Transverse colon (tissue), 4 donors: ENCODE measurements around the gene OLFML3. TPM values are rescaled to one million over a fixed set of nuclear protein-coding genes. Genes with fewer than 3 reads are reported as not detected.

Source experiments
- DNase-seq: peaks from one replicate; pipeline ENCODE4 v3.0.0-alpha.2; 2019
- H3K27ac ChIP-seq, 4 donors: fragments of 200-600 bp; sonication (generic); 2 replicates each; pipeline ENCODE4 v1.5.1; 2016 to 2018; ENCODE audit warnings: inconsistent platforms in 4 of 4
- H3K27me3 ChIP-seq: fragments of 200-600 bp; sonication (generic); 2 replicates; pipeline ENCODE4 v1.5.1; 2017; ENCODE audit warnings: inconsistent platforms
- H3K36me3 ChIP-seq, 4 donors: fragments of 200-600 bp; sonication (generic); 2 replicates each; pipeline ENCODE4 v1.5.1; 2017 to 2019; ENCODE audit warnings: inconsistent platforms in 4 of 4
- H3K4me1 ChIP-seq, 4 donors: fragments of 200-600 bp; sonication (generic); 2 replicates each; pipeline ENCODE4 v1.5.1; 2017 to 2020; ENCODE audit warnings: inconsistent platforms in 4 of 4
- H3K4me3 ChIP-seq, 4 donors: fragments of 200-600 bp; sonication (generic); 1 replicate in 1 of 4; 2 replicates in 3 of 4; pipeline versions ENCODE4 v1.5.1 to v1.6.1; 2017 to 2019; ENCODE audit warnings: inconsistent platforms in 4 of 4
- H3K9me3 ChIP-seq, 2 donors: fragments of 200-600 bp; sonication (generic); 2 replicates each; pipeline ENCODE4 v1.5.1; 2017 to 2019; ENCODE audit warnings: inconsistent platforms in 2 of 2
- CTCF ChIP-seq, 5 experiments: fragments of 200-600 bp in 3 of 5; fragments of 450-650 bp in 2 of 5; sonication (generic) in 3 of 5; IDR thresholded peaks; 1 replicate in 2 of 5; 2 replicates in 3 of 5; pipeline ENCODE4 v1.5.1; 2016 to 2017; ENCODE audit warnings: antibody characterized with exemption in 5 of 5, inconsistent platforms in 3 of 5, mild to moderate bottlenecking in 2 of 5, moderate library complexity in 1 of 5
- EP300 ChIP-seq: sonication (generic); formaldehyde crosslinking; IDR thresholded peaks from one replicate; pipeline ENCODE4 v1.6.1; 2017; ENCODE audit warnings: antibody characterized with exemption, low read depth
- POLR2A ChIP-seq: fragments of 450-650 bp; IDR thresholded peaks from one replicate; pipeline ENCODE4 v1.6.1; 2016; ENCODE audit warnings: antibody characterized with exemption, mild to moderate bottlenecking, moderate library complexity
- POLR2AphosphoS5 ChIP-seq, 3 donors: sonication (generic); formaldehyde crosslinking; IDR thresholded peaks; one replicate each; pipeline ENCODE4 v1.6.1; 2016; ENCODE audit warnings: antibody characterized with exemption in 3 of 3
- WGBS, 2 donors: methylation state at CpG; one replicate each; pipeline ENCODE4 v1.1.5; 2018; ENCODE audit warnings: low coverage in 1 of 2; 5-methylcytosine and 5-hydroxymethylcytosine counted together
- in situ Hi-C, 4 donors: fragments of 200-750 bp; cut with MboI; loops; one replicate each; pipeline versions ENCODE4 v1.15.0 to v1.15.1; 2017; ENCODE audit warnings: low sequenced_read_pairs in 3 of 4, low pct_ligation_motif_present in 1 of 4, low pct_unique_long_range_greater_than_20kb in 1 of 4
- intact Hi-C: fragments of 100-400 bp; cut with DNase I; formaldehyde crosslinking; loops from one replicate; pipeline ENCODE4 v1.15.1; 2023; ENCODE audit warnings: low total_unique reads
- total RNA-seq, 4 donors: library from RNA; depleted of rRNA; stranded (reverse); fragments of >200 nt; gene quantifications; one replicate each; pipeline ENCODE4 v1.1.0, GENCODE V29; 2016

OLFML3 gene
- total RNA-seq, 4 donors from 2014 or later: 15.7 to 29.2 (median 24.3) TPM

GRCh38 chr1:113935970-113936369 lies 43.3 kb upstream of the OLFML3 start:
- intact Hi-C loops: no loop called here
- no peaks in the 10 kb centered on the region for H3K27me3 ChIP-seq
- peaks cover 26 to 69% (median 29%) of the 10 kb centered on the region in 4 donors for H3K4me1 ChIP-seq
- no peak overlapping the region for H3K4me3 ChIP-seq
- no peak for DNase-seq
- H3K36me3 ChIP-seq: peaks cover 0 to 3% (median 0%) of the 10 kb centered on the region in 4 donors
- H3K27ac ChIP-seq: no peak overlapping the region
- 80 to 89% methylated on average over 1 of the region's 1 CpG for WGBS, 2 donors
- no peaks in the 10 kb centered on the region for H3K9me3 ChIP-seq
- in situ Hi-C loops: loop anchor here in 1 of 4 donors (25.0 kb wide), 1 partner anchor 99 kb away; no protein-coding TSS in a partner anchor
- TF ChIP-seq POLR2A (no peak), EP300 (no peak), POLR2AphosphoS5 (IDR thresholded peaks at IDR 0.05) (no peak), CTCF (IDR thresholded peaks at IDR 0.05) (no peak)

GRCh38 chr1:113937146-113937545 lies 42.1 kb upstream of the OLFML3 start:
- in situ Hi-C loops (loop anchor here in 1 of 4 donors (25.0 kb wide), 1 partner anchor 100 kb away; no protein-coding TSS in a partner anchor), intact Hi-C loops (no loop called here)
- H3K4me3 ChIP-seq: no peak overlapping the region
- TF ChIP-seq POLR2A: no peak
- no peak for TF ChIP-seq EP300
- TF ChIP-seq CTCF (IDR thresholded peaks at IDR 0.05): no peak
- TF ChIP-seq POLR2AphosphoS5 (IDR thresholded peaks at IDR 0.05): no peak
- no peaks in the 10 kb centered on the region for H3K9me3 ChIP-seq
- peaks cover 15 to 57% (median 21%) of the 10 kb centered on the region in 4 donors for H3K4me1 ChIP-seq
- no peak for DNase-seq
- H3K27ac ChIP-seq: no peak overlapping the region
- peaks cover 0 to 13% (median 0%) of the 10 kb centered on the region in 4 donors for H3K36me3 ChIP-seq
- 65 to 80% methylated on average over 1 of the region's 1 CpG for WGBS, 2 donors
- no peaks in the 10 kb centered on the region for H3K27me3 ChIP-seq

- Histone ChIP-seq H3K4me1 (peaks cover 4 to 51% (median 13%) of the 10 kb centered on the region in 4 donors), H3K9me3 (no peaks in the 10 kb centered on the region), H3K27me3 (no peaks in the 10 kb centered on the region), H3K4me3 (no peak overlapping the region), H3K36me3 (peaks cover 0 to 15% (median 0%) of the 10 kb centered on the region in 4 donors), H3K27ac (no peak overlapping the region)
- WGBS, 2 donors: 72 to 89% methylated on average over 3 to 5 of the region's 5 CpGs
- in situ Hi-C loops: loop anchor here in 1 of 4 donors (25.0 kb wide), 1 partner anchor 101 kb away; no protein-coding TSS in a partner anchor
- no peak for DNase-seq
- intact Hi-C loops: no loop called here
- TF ChIP-seq POLR2A: no peak
These were observed 41.1 kb upstream of the OLFML3 start for GRCh38 chr1:113938192-113938591.

- intact Hi-C loops (loop anchor here (5.0 kb wide), 1 partner anchor 38 kb away; the partner anchor contains the start of gene AP4B1), in situ Hi-C loops (loop anchor here in 1 of 4 donors (25.0 kb wide), 1 partner anchor 103 kb away; no protein-coding TSS in a partner anchor)
- TF ChIP-seq POLR2AphosphoS5 (IDR thresholded peaks at IDR 0.05) (no peak), CTCF (IDR thresholded peaks at IDR 0.05) (no peak), EP300 (no peak), POLR2A (no peak)
- no peaks in the 10 kb centered on the region for H3K27me3 ChIP-seq
- H3K27ac ChIP-seq: no peak overlapping the region
- peak; percentile 14 for DNase-seq
- H3K9me3 ChIP-seq: no peaks in the 10 kb centered on the region
- peaks cover 0 to 15% (median 0%) of the 10 kb centered on the region in 4 donors for H3K36me3 ChIP-seq
- H3K4me1 ChIP-seq: peaks cover under 1 to 41% (median 6%) of the 10 kb centered on the region in 4 donors
- no peak overlapping the region for H3K4me3 ChIP-seq
- 77 to 86% methylated on average over 7 to 16 of the region's 16 CpGs for WGBS, 2 donors
These were observed 38.7 kb upstream of the OLFML3 start for GRCh38 chr1:113940365-113941244.
